NCI-H526 (cell line): ENCODE measurements around the gene OR10A4.
"Not testable (repeated sequence)": the region's sequence is repeated elsewhere in the genome, so short reads cannot be mapped to it uniquely, and the experiment has no call there.

Experiments used
- DNase-seq, 2 experiments: peaks; one replicate each; lab custom pipeline; 2025; lab: John Stamatoyannopoulos, UW

OR10A4 gene

DNA sequence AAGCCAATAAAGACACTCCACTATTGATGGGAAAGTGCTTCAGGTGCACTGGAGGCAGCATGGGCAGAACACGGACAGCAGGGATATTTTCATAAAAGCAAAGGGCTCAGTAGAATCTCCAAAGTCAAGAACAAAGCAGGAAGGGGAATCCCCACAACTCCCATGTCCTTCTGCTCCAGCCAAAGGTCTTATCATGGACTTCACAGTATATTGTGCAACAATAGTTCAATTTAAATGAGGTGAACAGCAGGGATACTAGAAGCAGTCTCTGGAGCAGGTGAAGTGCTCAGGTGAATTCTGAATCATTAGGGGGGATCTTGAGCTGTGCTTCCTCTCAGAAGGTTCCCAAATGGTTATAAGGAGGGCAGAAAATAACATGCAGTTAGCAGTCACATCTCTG lies 22.5 kb downstream of the OR10A4 start:
- no peak for DNase-seq

DNA sequence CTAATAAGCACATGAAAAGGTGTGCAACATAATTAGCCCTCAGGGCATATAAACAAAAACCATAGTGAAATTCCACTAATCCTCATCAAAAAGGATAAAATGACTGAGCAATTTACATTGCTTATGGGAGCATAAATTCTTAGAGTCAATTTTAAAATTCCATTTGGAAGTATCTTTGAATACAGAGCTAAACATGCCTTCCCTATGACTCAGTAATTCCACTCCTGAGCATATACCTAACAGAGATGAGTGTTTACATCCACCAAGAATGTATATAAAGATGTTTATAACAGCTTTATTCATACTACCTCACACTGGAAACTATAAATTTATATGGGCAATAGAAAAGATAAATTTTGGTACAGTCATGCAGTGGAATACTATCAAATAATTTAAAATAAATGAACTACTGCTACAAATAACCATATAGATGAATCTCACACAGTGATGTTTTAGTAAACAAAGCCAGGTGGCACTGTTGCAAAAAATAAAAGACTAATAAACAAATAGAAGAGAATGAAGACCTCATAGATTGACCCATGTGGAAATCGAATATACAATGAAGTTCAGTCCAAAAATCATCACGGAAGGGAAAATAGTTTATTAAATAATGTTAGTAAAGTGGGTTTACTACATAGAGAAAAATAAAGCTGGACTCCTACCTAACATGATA lies 24.0 kb downstream of the OR10A4 start:
- DNase-seq: no peak

DNA sequence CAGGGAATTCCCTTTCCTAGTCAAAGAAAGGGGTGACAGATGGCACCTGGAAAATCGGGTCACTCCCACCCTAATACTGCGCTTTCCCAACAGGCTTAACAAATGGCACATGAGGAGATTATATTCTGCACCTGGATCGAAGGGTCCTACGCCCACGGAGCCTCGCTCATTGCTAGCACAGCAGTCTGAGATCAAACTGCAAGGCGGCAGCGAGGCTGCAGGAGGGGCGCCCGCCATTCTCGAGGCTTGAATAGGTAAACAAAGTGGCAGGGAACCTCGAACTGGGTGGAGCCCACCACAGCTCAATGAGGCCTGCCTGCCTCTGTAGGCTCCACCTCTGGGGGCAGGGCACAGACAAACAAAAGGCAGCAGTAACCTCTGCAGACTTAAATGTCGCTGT lies 28.4 kb downstream of the OR10A4 start:
- not testable (repeated sequence) for DNase-seq

DNA sequence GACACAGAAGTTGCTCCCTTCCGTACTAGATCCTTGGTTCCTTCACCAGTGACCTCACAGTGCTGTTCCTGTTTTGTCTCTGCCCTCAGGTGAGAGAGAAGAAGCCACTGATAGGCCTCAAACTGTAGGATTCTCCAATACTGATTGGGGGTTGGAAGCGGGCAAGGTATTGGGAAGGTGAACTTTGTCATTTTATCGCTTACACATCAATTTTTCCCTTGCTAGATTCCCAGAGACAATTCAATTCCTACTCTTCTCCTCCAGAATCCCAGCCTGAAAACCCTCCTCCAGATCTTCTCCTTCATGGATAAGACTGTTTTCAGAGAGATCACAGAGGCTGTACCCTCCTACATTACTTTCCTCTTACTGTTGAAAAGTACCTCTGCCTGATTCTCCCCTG lies 35.0 kb downstream of the OR10A4 start:
- DNase-seq: no peak

DNA sequence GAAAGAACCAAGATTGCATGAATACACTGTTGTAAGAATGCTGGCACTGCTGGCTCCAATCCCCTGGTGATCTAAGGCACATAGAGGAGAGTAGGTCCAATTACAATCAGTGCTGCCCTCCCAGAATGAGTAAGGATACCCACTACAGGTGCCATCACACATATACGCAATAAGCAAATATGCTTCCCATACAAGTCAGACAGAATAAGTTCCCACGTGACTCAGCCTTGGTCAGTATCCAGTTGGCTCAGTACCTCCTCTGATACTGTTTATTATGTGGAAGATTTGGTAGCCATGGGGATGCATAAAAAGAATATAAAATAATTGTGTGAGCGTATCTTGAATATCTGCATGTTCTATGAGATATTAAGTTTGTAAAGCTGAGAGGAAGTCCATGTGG lies 35.5 kb downstream of the OR10A4 start:
- no peak for DNase-seq

DNA sequence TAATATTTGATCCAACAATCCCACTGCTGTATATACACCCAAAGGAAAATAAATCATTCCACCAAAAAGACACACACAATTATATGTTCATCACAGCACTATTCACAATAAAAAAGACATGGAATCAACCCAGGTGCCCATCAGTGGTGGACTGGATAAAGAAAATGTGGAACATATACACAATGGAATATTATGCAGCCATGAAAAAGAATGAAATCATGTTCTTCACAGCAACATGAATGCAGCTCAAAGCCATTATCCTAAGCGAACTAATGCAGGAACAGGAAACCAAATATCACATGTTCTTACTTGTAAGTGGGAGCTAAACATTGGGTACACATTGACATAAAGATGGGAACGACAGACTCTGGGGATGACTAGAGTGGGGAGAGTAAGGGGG lies 43.3 kb downstream of the OR10A4 start:
- no peak for DNase-seq

DNA sequence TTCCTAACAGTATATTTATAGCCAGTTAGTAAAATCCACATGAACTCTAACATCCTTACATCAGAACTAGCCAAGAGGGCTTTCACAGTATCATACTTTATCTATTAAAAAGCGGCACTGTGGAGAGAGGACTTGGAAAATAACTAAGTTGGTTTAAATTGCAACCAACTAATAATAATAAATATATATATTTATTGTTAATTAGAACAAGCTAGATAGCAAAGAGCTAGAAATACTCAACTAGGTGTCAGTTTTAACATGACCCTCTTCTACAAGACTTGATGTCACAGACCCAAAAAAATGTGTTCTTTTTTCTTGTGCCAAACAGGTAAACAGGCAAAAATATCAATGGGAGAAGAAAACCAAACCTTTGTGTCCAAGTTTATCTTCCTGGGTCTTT lies 44.3 kb downstream of the OR10A4 start, which contains the start of gene OR2D3:
Gene OR2D3, plus strand, starts transcription at position 301 of the 400 bp plus-strand sequence. Its CDS starts 0 bp downstream, at position 301.
- DNase-seq: no peak

DNA sequence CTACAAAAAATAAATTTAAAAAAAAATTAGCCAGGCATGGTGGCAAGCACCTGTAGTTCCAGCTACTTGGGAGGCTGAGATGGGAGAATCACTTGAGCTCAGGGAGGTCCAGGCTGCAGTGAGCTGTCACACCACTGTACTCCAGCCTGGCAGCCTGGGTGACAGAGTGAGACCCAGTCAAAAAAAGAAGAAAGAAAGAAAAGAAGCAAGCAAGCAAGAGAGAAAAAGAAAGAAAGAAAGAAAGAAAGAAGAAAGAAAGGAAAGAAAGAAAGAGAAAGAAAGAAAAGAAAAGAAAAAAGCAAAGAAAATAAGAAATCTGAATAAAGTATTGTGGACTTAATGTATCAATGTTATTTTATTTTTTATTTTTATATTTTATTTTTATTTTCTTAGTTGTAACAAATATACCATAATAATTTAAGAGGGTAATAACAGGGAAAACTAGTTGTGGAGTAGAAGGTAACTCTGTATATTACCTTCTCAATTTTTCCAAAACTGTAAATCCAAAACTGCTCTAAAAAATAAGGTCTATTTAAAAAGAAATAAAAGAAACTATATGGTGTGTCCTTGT lies 48.7 kb downstream of the OR10A4 start:
- DNase-seq: no peak

DNA sequence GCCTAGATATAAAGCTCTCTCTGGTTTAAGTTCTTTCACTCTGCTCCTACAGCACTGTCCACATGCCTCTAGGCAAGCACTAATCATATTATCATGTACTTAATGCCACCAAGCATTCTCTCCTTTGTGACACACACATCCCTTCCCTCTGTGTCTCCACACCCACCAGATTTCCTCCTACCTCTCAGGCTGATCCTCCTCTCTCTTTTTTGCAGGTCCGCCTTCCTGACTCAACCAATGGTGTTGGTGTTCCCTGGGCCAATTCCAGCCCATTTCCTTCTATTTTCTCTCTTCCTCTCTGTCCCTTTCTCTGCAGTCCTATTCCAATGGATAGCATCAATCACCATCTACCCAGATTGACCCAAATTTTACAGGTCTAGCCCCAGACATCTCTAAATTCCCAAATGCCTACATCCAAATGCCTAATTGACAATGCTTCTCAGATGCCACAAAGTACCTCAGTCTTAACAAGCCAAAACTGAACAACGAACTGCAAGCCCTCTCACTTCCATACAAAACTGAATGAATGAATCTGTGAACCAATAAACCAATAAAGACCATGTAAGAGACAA lies 49.3 kb downstream of the OR10A4 start:
- peak; percentile 21 to 25 for DNase-seq

DNA sequence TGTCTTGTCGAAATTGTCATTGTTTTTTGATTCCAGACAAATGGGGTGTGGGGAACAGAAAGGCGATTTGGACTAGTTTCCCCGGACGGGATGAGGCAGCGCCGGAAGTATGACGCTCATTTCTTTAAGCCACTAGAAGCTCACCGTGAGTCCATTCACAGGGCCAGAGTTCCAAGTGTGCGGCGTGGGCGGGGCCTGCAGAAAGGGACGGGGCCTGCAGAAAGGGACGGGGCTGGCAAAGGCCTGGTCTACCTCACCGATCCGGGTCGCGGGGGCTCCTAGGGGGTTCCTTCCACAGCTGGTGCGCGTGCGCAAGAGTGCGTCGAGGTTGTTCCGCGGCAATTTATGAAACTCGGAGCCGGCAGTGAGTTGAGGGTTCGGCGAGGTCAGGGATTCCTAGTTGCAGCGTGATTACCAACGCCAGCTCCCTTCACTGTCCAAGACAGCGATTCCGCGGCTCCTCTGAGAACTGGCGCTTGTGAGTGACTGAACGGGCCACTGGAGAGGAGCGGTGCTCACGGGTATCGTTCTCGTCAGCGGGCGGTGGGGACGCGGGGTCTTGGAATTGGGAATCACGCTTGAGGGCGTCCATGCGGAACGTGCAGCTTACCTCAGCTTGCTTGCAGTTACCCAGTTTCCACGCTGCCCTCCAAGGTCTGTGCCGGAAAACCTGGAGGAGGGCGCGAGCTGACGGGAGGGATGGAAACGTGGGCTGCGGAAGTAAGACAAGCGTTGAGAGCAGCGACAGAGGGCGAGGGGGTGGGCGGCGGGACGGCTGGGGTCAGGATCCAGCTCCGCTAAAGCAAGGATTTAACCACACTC lies 50.0 kb downstream of the OR10A4 start, which contains the start of gene ZNF215:
Gene ZNF215, plus strand, starts transcription at position 219 of the 822 bp plus-strand sequence. CDS start 5,847 bp downstream, outside the sequence.
- peak; percentile 85 to 94 for DNase-seq

DNA sequence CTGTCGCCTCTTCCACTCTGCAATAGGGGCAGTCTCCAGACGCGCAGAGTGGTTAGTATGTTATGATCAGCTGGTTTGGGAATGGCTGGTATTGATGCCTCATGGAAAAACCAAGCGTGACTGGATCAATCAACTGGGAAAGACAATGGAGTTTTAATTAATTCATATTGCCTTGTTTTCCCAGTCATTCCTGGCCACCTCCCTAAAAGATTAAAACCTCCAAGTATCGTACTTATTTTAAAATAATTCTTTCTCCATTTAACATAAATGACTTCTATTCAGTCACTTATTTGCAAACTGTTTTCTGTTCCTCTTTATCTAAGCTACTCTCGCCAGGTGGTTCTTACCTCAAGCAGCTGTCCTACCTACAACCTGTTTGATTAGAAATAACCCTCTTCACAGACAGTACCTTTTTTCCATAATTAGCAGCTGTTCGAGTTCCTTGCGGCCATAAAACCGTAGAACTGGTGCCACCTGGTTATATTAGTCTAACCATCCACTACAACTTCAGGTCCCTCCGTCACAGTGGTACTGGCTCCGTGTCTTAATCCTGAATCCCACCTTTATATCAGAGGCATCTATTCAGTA lies 50.7 kb downstream of the OR10A4 start:
- DNase-seq: peak; percentile 71 to 82
